Coronary artery (tissue), 2 donors: ENCODE measurements around the gene HARS1.
A peak's percentile ranks its signal among the peaks of the same experiment; 100 is the strongest.

ENCODE experiments used
- DNase-seq: peaks from one replicate; pipeline ENCODE4 v3.0.0-alpha.2; 2017; ENCODE audit warnings: low spot score
- H3K27ac ChIP-seq, 2 donors: fragments of 200-600 bp; sonication (generic); one replicate each; pipeline ENCODE4 v1.5.1; 2016 to 2019
- H3K4me3 ChIP-seq: fragments of 200-600 bp; sonication (generic); 2 replicates; pipeline ENCODE4 v1.5.1; 2016; ENCODE audit warnings: mild to moderate bottlenecking, moderate library complexity
- CTCF ChIP-seq: fragments of 200-600 bp; sonication (generic); IDR thresholded peaks from one replicate; pipeline ENCODE4 v1.5.1; 2019; ENCODE audit warnings: antibody characterized with exemption

The HARS1 gene

DNA sequence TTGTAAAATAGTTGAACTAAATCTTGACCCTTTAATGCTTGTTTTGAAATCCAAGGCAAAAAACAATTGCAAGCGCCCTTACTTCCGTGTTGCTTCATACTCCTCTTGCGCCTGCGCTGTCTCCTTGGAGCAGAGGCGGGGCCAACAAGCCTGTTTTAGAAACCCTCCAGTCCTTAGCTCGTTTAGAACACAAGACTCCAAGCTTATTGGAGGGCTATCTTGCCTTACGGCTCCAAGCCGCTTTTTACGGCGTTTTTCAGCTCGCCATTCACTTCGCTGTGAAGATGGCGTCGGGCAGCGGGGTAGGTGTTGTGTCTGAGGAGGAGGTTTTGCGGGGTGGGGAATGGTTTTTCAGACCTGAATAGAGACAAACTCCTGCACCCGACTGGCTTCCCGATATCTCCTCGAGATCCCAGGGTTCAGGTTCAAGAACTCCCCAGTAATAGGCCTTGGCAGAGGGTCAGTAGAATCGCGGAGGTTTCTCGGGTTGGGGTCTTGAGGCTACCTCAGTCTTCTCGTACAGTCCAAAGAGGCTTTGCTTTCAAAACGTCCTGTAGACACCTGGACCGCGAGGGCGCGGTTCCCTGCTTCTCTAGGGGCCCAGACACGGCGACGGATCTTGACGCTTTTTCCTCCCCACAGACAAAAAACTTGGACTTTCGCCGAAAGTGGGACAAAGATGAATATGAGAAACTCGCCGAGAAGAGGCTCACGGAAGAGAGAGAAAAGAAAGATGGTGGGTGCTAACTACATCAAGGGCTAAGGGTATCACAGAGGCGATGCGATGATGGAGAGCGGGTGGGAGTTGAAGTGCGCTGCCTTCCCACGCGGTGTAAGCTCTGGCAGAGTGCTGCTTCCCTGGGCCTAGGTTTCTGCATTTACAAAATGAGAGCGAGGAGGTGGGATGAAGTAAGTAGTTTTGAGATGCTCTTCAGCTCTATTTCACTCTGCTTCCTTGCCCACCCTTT lies 9.3 kb upstream of the HARS1 start, which contains the start of gene ZMAT2:
Gene ZMAT2 (plus strand): TSS at position 271 of the 968 bp plus-strand sequence. CDS start 14 bp downstream, at position 285.
- H3K4me3 ChIP-seq: peak within 1 kb of the TSS; percentile 91
- DNase-seq: peak; percentile 93
- H3K27ac ChIP-seq: peak within 1 kb of the TSS; percentile 52 to 76
- no peak for TF ChIP-seq CTCF

- no peak for DNase-seq
- Histone ChIP-seq H3K27ac (no peak overlapping the region), H3K4me3 (no peak overlapping the region)
- TF ChIP-seq CTCF: no peak
These were observed 5.8 kb upstream of the HARS1 start for GRCh38 chr5:140696891-140697492.

DNA sequence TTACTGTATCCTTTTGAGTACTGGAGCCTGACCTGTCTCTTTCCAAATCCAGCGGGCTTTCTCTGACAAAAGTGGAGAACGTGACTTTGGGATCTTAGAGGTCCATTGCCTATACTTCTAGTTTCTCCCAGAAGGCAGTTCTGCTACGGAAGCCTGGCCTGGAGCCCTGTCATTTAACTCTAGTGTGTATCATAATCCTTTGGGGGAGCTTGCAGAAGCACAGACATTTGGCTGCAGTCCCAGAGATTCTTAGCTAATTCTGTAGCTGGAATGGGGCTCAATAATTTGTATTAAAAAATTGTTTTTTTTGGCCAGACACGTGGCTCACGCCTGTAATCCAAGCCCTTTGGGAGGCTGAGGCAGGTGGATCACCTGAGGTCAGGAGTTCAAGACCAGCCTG lies 3.1 kb upstream of the HARS1 start:
- DNase-seq: no peak
- no peak for TF ChIP-seq CTCF
- H3K27ac ChIP-seq: no peak overlapping the region
- H3K4me3 ChIP-seq: no peak overlapping the region

GRCh38 chr5:140690376-140690932 lies 716 bp downstream of the HARS1 start:
- Histone ChIP-seq H3K4me3 (peak overlapping the region; percentile 87), H3K27ac (peak overlapping the region; percentile 50 to 85)
- TF ChIP-seq CTCF: no peak
- no peak for DNase-seq

- H3K4me3 ChIP-seq: no peak overlapping the region
- H3K27ac ChIP-seq: no peak overlapping the region
- no peak for DNase-seq
- TF ChIP-seq CTCF: no peak
These were observed 12.2 kb downstream of the HARS1 start for GRCh38 chr5:140678993-140679392.

DNA sequence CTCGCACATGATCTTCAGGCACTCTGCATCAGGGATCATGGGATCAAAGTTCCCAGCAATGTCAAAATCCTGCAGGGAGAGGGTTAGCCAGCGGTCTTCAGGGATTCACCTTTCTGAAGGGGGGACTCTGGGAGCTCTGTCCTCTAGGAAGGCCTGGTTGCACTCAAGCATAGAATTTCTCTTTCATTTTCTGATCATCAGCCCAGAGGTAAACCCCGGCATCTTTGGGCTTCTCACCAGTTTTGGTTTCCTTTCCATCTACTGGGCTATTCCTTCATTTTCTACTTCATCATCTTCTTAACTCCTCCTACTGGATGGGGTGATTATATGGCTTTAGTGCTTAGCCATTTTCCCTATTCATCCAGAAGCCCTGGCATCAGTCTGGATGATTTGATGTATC lies 13.2 kb downstream of the HARS1 start:
- no peak for TF ChIP-seq CTCF
- no peak overlapping the region for H3K4me3 ChIP-seq
- H3K27ac ChIP-seq: no peak overlapping the region
- no peak for DNase-seq
